Heart left ventricle (tissue), 16 donors: ENCODE results near the gene SYT11. TPM values are rescaled to one million over a fixed set of nuclear protein-coding genes. Genes with fewer than 3 reads are reported as not detected.

ENCODE experiments used
- ATAC-seq, 4 donors: fragments of 200-7000 bp; cut with Tn5 transposase; one replicate each; pipeline ENCODE4 v1.9.1; 2020 to 2022; ENCODE audit warnings: moderate library complexity in 4 of 4, mild to moderate bottlenecking in 3 of 4, moderate number of reproducible peaks in 1 of 4
- DNase-seq, 5 donors: peaks; one replicate each; pipeline ENCODE4 v3.0.0-alpha.2; 2020
- H3K27ac ChIP-seq, 12 donors: fragments of 200-600 bp; sonication (generic) in 4 of 12; one replicate each; pipeline versions ENCODE4 v1.5.0 to v1.8.0; 2016 to 2022; ENCODE audit warnings: mild to moderate bottlenecking in 2 of 12
- H3K27me3 ChIP-seq, 9 donors: fragments of 200-600 bp; sonication (generic) in 2 of 9; one replicate each; pipeline versions ENCODE4 v1.5.1 to v1.8.0; 2016 to 2022; ENCODE audit warnings: mild to moderate bottlenecking in 3 of 9
- H3K36me3 ChIP-seq, 9 donors: fragments of 200-600 bp; sonication (generic) in 2 of 9; one replicate each; pipeline versions ENCODE4 v1.5.0 to v1.8.0; 2018 to 2022; ENCODE audit warnings: mild to moderate bottlenecking in 2 of 9
- H3K4me1 ChIP-seq, 12 donors: fragments of 200-600 bp; sonication (generic) in 4 of 12; one replicate each; pipeline versions ENCODE4 v1.5.0 to v1.8.0; 2016 to 2022; ENCODE audit warnings: mild to moderate bottlenecking in 3 of 12
- H3K4me3 ChIP-seq, 12 donors: fragments of 200-600 bp; sonication (generic) in 4 of 12; one replicate each; pipeline versions ENCODE4 v1.5.0 to v1.8.0; 2017 to 2022; ENCODE audit warnings: mild to moderate bottlenecking in 9 of 12, moderate library complexity in 4 of 12
- H3K9me3 ChIP-seq, 12 donors: fragments of 200-600 bp; sonication (generic) in 4 of 12; one replicate each; pipeline versions ENCODE4 v1.5.0 to v1.8.0; 2016 to 2022; ENCODE audit warnings: mild to moderate bottlenecking in 1 of 12
- POLR2A ChIP-seq, 2 donors: fragments of 450-650 bp; IDR thresholded peaks; one replicate each; pipeline ENCODE4 v1.6.1; 2017; ENCODE audit warnings: antibody characterized with exemption in 2 of 2, mild to moderate bottlenecking in 2 of 2, moderate library complexity in 2 of 2
- WGBS, 4 donors: extraction: QIAGEN DNeasy Blood & Tissue Kit in 2 of 4; methylation state at CpG; one replicate each; pipeline versions ENCODE4 v1.1.5 to v1.1.7; 2013 to 2018; 5-methylcytosine and 5-hydroxymethylcytosine counted together
- intact Hi-C, 10 donors: fragments of 100-400 bp; cut with DNase I; formaldehyde crosslinking; loops; one replicate each; pipeline versions ENCODE4 v1.11.1 to v1.14.2; 2022
- polyA plus RNA-seq, 2 donors: library from polyadenylated mRNA; stranded (reverse); fragments of 200-250 nt; gene quantifications; one replicate each; pipeline ENCODE4 v1.2.3, GENCODE V29; 2013
- total RNA-seq, 9 donors: library from RNA; depleted of rRNA in 2 of 9; stranded (reverse); fragments of >200 nt in 2 of 9; fragmentation: NEBNext Ultra II Directional in 3 of 9; extraction: Animal tissue kit (Norgen Biotek cat#: 25700) in 3 of 9; gene quantifications; one replicate each; pipeline versions ENCODE4 v1.1.0 to v1.2.4, GENCODE V29; 2016 to 2023
- TF ChIP-seq, protein P1 (sequence below), 12 donors: fragments of 200-600 bp; sonication (generic) in 4 of 12; IDR thresholded peaks; one replicate each; pipeline versions ENCODE4 v1.5.0 to v1.8.0; 2018 to 2022; ENCODE audit warnings: antibody characterized with exemption in 12 of 12, mild to moderate bottlenecking in 5 of 12
- donor health status: ischemic (EF 13 %, LVEDD 7.1; RV severe dilation, severe dysfunction).
- donor health status: healthy with polysubstance abuse.
- donor health status: DM: no; HTN: yes; CAD: no.
- donor health status: DM: no; HTN: no; CAD: no.
- donor health status: ischemic (EF 25% LVEDD 6.9; RV normal size, moderate dysfunction).
- donor health status: ischemic (EF 25% LVEDD 5.7; RV mildly dilated, moderate dysfunction).
- donor health status: healthy.
- donor health status: DM: yes; HTN: yes; CAD: no.
- donor health status: ischemic (EF 35%, LVEDD 5.7; RV mildly dilated, moderate dysfunction).
- donor health status: nonischemic (EF 11% LVEDD 7.7; RV severe dilation, severe dysfunction).
- donor health status: DM: yes; HTN: yes; CAD: no.
- donor health status: PGD.
- donor health status: ischemic (EF 29% LVEDD 5.4; RV normal size, mild dysfunction).
- donor health status: nonischemic (EF 23%, LVEDD 6.1; RV moderate dilation, normal function).

Gene SYT11
- total and polyA plus RNA-seq, 11 donors, result 2.2 to 26.3 (median 15.1) TPM

DNA sequence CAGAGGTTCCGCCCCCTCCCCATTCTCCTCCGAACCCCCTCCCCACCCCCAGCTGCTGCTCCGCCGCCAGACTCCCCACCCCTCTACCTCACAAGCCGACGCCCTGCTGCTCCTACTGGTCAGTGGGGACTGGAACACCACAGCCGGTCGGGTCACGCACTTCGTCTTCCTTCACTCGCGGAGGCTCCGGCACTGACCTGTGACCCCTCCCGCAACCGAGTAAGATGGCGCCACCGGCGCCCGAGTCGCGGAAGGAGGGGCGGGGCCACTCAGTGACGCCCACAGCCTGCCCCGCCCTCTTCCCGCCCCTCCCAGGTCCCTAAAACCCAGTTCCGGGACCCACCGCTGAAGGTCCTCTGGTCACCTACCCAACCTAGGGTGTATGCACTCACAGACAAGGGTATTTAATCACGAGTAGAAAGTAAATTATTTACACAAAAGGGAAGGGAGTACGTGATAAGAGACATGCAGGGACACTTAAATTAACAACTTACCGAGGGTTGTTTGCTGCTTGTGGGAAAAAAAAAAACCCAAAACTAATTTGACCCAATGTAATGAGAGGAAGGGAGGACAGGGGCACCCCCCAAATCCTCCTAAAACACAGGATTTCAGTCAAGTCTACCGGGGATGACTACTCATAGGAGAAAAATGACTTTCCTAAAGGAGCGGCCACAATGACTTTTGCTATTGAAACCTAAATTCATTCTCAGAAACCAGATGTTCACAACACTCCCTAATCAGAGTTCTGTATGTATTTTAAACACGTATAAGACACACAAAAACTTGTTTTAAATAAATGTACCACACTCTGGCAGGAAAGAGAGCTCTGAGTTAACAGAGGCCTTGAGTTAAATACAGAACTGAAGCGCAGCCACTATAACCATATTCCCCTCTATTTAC is 52.0 kb downstream of the SYT11 start, which contains the start of gene RIT1:
Gene RIT1, minus strand, starts transcription at position 194 of the 900 bp plus-strand sequence. CDS start 588 bp downstream, outside the sequence.
- ATAC-seq (peak; percentile 97 to 99 (median 99)), DNase-seq (peak; percentile 90 to 94 (median 91))
- Histone ChIP-seq H3K27me3 (no peaks in the 10 kb centered on the region), H3K36me3 (peaks cover 0 to 85% (median 81%) of the 10 kb centered on the region in 9 donors), H3K4me3 (peak within 1 kb of the TSS; percentile 65 to 97 (median 80)), H3K4me1 (peaks cover 0 to 22% (median 10%) of the 10 kb centered on the region in 12 donors), H3K9me3 (no peaks in the 10 kb centered on the region), H3K27ac (peak within 1 kb of the TSS; percentile 80 to 95 (median 92))
- 7 to 10% (median 7%) methylated on average over 28 to 34 of the region's 34 CpGs for WGBS, 4 donors
- TF ChIP-seq POLR2A (IDR thresholded peaks at IDR 0.05), result peak in 1 of 2 donors; percentile 63
- TF ChIP-seq, protein P1, sequence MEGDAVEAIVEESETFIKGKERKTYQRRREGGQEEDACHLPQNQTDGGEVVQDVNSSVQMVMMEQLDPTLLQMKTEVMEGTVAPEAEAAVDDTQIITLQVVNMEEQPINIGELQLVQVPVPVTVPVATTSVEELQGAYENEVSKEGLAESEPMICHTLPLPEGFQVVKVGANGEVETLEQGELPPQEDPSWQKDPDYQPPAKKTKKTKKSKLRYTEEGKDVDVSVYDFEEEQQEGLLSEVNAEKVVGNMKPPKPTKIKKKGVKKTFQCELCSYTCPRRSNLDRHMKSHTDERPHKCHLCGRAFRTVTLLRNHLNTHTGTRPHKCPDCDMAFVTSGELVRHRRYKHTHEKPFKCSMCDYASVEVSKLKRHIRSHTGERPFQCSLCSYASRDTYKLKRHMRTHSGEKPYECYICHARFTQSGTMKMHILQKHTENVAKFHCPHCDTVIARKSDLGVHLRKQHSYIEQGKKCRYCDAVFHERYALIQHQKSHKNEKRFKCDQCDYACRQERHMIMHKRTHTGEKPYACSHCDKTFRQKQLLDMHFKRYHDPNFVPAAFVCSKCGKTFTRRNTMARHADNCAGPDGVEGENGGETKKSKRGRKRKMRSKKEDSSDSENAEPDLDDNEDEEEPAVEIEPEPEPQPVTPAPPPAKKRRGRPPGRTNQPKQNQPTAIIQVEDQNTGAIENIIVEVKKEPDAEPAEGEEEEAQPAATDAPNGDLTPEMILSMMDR (IDR thresholded peaks at IDR 0.05), result peak in 2 of 12 donors; percentile 4 to 13
- intact Hi-C loops, result loop anchor here in 6 of 10 donors (2.0 to 10.0 kb wide), 5 partner anchors 49 to 403 kb away; partner anchors contain the start of genes GON4L (in 2 of the 6) and SYT11 (in 1 of the 6)

GRCh38 chr1:155912056-155912536 is 52.7 kb downstream of the SYT11 start:
- WGBS, 4 donors, result 87 to 89% (median 88%) methylated on average over 11 of the region's 11 CpGs
- TF ChIP-seq, protein P1 (IDR thresholded peaks at IDR 0.05), result no peak
- Histone ChIP-seq H3K4me1 (peaks cover 0 to 22% (median 10%) of the 10 kb centered on the region in 12 donors), H3K36me3 (peaks cover 0 to 85% (median 81%) of the 10 kb centered on the region in 9 donors), H3K27me3 (no peaks in the 10 kb centered on the region), H3K4me3 (no peak overlapping the region), H3K9me3 (no peaks in the 10 kb centered on the region), H3K27ac (peak overlapping the region in 8 of 12 donors; percentile 90 to 95 (median 94))
- ATAC-seq, result no peak
- intact Hi-C loops, result loop anchor here in 4 of 10 donors (5.0 to 10.0 kb wide), 3 partner anchors 50 to 403 kb away; partner anchors contain the start of genes GON4L (in 1 of the 4) and SYT11 (in 1 of the 4)
- DNase-seq, result no peak

GRCh38 chr1:155913969-155914757 is 54.8 kb downstream of the SYT11 start:
- 75 to 78% (median 77%) methylated on average over 6 of the region's 6 CpGs for WGBS, 4 donors
- Histone ChIP-seq H3K4me3 (no peak overlapping the region), H3K4me1 (peaks cover 0 to 20% (median 10%) of the 10 kb centered on the region in 12 donors), H3K27ac (no peak overlapping the region), H3K36me3 (peaks cover 0 to 85% (median 81%) of the 10 kb centered on the region in 9 donors), H3K9me3 (no peaks in the 10 kb centered on the region), H3K27me3 (no peaks in the 10 kb centered on the region)
- DNase-seq (no peak), ATAC-seq (no peak)
- TF ChIP-seq POLR2A (IDR thresholded peaks at IDR 0.05), result no peak
- TF ChIP-seq, protein P1 (IDR thresholded peaks at IDR 0.05), result no peak
- intact Hi-C loops, result loop anchor here in 4 of 10 donors (5.0 to 10.0 kb wide), 3 partner anchors 52 to 401 kb away; partner anchors contain the start of genes GON4L (in 1 of the 4) and SYT11 (in 1 of the 4)
